Measurements from ENCODE around the gene KPTN.

Gene KPTN

DNA sequence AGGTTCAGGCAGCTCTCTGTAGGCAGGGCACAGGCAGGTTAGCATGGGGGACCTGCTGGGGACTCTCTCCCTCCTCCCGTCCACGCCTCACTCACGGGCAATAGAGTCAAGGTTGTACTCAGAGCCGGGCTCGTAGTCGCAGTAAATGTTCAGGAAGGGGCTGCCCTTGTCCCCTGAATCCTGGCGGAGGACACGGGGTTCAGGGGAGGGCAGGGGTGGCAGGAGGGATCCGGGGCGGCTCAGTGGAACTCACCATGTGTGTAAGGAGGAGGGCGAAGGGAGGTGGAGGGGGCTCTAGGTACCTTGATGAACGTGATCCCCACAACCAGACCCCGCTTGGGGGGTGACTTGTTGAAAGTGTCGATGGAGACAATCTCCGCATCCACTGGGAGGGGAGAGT, 819 bp downstream of the KPTN start:
- Histone ChIP-seq H3K4me1 (ENCODE audit: insufficient read depth, insufficient read length) (peaks cover 2% of the 10 kb centered on the region), H3K36me3 (ENCODE audit: insufficient read depth, insufficient read length, low read length) (peaks cover 19% of the 10 kb centered on the region), H3K9ac (ENCODE audit: insufficient read length, low read depth) (peak overlapping the region; percentile 61), H3K27me3 (ENCODE audit: insufficient read depth, insufficient read length) (no peaks in the 10 kb centered on the region), H3K9me3 (ENCODE audit: insufficient read depth, low read length) (no peaks in the 10 kb centered on the region), H3K4me3 (ENCODE audit: insufficient read length, low read depth) (peak overlapping the region; percentile 68)
- no peak for DNase-seq (ENCODE audit: low read depth, low spot score)
- TF ChIP-seq ZNF274 (IDR thresholded peaks at IDR 0.05; ENCODE audit: low read depth, low read length) (no peak), YY1 (IDR thresholded peaks at IDR 0.05; ENCODE audit: insufficient read depth, insufficient read length) (no peak), SUZ12 (IDR thresholded peaks at IDR 0.05; ENCODE audit: extremely low read depth, insufficient read depth, insufficient read length) (no peak)

DNA sequence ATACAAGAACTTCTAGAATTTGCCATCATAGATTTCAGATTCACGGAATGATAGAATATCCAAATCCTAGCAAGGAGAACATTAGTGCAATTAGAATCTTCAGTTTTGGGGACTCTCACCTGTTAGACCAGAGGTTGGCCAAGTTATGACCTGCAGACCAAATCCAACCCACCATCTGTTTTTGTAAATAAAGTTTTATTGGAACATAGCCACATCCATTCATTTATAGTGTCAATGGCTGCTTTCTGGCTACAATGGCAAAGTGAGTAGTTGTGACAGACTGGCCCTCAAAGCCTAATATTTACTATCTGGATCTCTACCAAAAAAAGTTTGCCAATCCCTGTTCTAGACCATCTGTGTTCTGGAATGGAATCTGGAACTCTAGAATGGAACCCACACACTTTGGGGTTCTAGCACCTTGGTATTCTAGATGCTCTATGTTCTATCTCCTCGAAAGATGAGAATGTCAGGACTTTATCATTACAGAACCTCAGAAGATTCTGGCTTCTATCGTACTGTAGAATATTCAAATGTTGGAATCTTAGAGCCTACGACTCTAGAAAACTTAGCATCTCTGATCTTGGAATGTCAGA, 2.5 kb downstream of the KPTN start:
- Histone ChIP-seq H3K4me1 (ENCODE audit: insufficient read depth, insufficient read length) (peaks cover 2% of the 10 kb centered on the region), H3K9ac (ENCODE audit: insufficient read length, low read depth) (no peak overlapping the region), H3K9me3 (ENCODE audit: insufficient read depth, low read length) (no peaks in the 10 kb centered on the region), H3K36me3 (ENCODE audit: insufficient read depth, insufficient read length, low read length) (peaks cover 20% of the 10 kb centered on the region), H3K27me3 (ENCODE audit: insufficient read depth, insufficient read length) (no peaks in the 10 kb centered on the region), H3K4me3 (ENCODE audit: insufficient read length, low read depth) (no peak overlapping the region)
- TF ChIP-seq ZNF274 (IDR thresholded peaks at IDR 0.05; ENCODE audit: low read depth, low read length) (no peak), SUZ12 (IDR thresholded peaks at IDR 0.05; ENCODE audit: extremely low read depth, insufficient read depth, insufficient read length) (no peak), YY1 (IDR thresholded peaks at IDR 0.05; ENCODE audit: insufficient read depth, insufficient read length) (no peak)
- DNase-seq (ENCODE audit: low read depth, low spot score) = no peak

DNA sequence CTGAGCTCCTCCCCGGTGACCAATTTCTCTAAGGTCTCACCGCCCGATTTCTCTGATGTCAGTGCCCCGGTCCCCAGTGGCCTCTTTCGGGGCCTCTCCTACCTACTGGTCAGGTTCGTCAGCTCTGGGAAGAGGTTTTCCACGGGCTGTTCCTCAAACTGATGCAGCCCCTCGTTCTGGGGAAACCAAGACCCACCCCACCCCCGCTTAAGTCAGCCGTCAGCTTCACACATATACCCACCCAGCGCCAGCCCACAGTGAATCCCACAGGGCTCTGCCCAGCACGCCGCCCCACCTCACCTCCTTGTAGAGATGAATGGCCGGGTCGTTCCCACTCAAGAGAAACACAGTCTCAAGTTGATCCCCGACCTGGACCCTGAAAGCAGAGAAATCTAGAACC, 3.4 kb downstream of the KPTN start:
- TF ChIP-seq SUZ12 (IDR thresholded peaks at IDR 0.05; ENCODE audit: extremely low read depth, insufficient read depth, insufficient read length) (no peak), YY1 (IDR thresholded peaks at IDR 0.05; ENCODE audit: insufficient read depth, insufficient read length) (no peak), ZNF274 (IDR thresholded peaks at IDR 0.05; ENCODE audit: low read depth, low read length) (no peak)
- Histone ChIP-seq H3K36me3 (ENCODE audit: insufficient read depth, insufficient read length, low read length) (peaks cover 23% of the 10 kb centered on the region), H3K4me1 (ENCODE audit: insufficient read depth, insufficient read length) (peaks cover 2% of the 10 kb centered on the region), H3K4me3 (ENCODE audit: insufficient read length, low read depth) (no peak overlapping the region), H3K9ac (ENCODE audit: insufficient read length, low read depth) (no peak overlapping the region), H3K9me3 (ENCODE audit: insufficient read depth, low read length) (no peaks in the 10 kb centered on the region), H3K27me3 (ENCODE audit: insufficient read depth, insufficient read length) (no peaks in the 10 kb centered on the region)
- no peak for DNase-seq (ENCODE audit: low read depth, low spot score)

DNA sequence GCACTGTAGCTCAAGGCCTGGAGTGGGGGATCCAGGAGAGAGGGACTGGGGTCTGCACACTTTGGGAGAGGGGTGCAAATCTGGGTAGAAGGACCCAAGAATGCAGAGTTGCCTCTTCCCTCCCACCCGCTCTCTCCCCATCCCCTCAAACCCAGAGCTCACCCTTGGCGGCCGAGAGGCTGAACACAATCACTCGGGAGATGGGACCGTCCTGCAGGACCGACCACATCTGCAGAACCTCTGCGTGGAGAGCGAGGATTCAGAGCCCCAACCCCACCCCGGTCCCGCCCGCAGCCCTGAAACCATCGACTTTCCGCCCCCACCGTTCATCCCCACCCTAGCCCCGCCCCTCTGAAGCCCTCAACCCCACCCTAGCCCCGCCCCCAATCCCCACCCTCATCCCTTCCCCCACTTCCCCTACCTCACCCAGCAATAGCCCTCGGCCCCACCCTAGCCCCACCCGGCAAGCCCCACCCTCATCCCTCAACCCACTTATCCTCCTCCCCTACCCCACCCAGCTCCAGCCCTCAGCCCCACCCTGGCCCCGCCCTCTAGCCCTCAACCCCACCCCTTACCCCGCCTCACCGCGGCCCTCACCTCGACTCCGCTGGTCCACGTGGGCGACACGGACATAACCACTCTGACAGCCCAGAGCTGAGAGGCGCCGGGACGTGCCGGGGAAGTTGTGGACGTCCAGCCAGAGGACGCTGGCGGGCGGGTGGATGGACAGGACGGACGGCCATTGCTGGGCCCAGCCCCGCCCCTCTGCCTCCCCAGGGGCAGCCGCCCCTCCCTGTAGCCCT, 4.1 kb downstream of the KPTN start:
- no peak overlapping the region for H3K9ac ChIP-seq (ENCODE audit: insufficient read length, low read depth)
- peaks cover 2% of the 10 kb centered on the region for H3K4me1 ChIP-seq (ENCODE audit: insufficient read depth, insufficient read length)
- peaks cover 20% of the 10 kb centered on the region for H3K36me3 ChIP-seq (ENCODE audit: insufficient read depth, insufficient read length, low read length)
- no peak for DNase-seq (ENCODE audit: low read depth, low spot score)
- TF ChIP-seq YY1 (IDR thresholded peaks at IDR 0.05; ENCODE audit: insufficient read depth, insufficient read length) (no peak), SUZ12 (IDR thresholded peaks at IDR 0.05; ENCODE audit: extremely low read depth, insufficient read depth, insufficient read length) (no peak), ZNF274 (IDR thresholded peaks at IDR 0.05; ENCODE audit: low read depth, low read length) (no peak)
- no peaks in the 10 kb centered on the region for H3K9me3 ChIP-seq (ENCODE audit: insufficient read depth, low read length)
- H3K4me3 ChIP-seq (ENCODE audit: insufficient read length, low read depth) = no peak overlapping the region
- no peaks in the 10 kb centered on the region for H3K27me3 ChIP-seq (ENCODE audit: insufficient read depth, insufficient read length)

DNA sequence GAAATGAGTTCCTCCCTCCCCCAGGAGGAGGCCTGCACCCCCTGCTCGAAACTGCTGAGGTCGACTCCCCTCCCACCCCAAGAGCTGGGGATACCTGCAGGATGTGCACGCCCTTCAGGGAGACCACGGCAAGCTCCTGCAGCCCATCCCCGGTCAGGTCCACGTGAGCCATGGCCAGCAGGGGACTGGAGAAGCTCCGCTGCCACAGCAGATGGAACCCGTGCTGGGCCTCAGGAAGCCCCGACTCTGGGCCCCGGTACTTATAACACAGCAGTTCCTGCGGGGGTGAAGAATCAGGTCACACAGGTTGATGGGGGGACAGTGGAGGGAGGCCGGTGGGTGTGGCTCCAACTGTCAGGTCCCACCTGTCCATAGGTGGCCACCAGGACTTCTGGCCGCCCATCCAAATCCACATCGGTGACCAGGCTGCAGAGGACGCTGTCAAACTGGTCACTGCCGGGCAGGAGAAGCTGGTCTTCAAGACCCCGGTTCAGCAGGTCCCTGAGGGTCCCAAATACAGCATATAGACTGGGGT, 7.5 kb downstream of the KPTN start:
- TF ChIP-seq ZNF274 (IDR thresholded peaks at IDR 0.05; ENCODE audit: low read depth, low read length) = no peak
- Histone ChIP-seq H3K4me3 (ENCODE audit: insufficient read length, low read depth) (no peak overlapping the region), H3K27me3 (ENCODE audit: insufficient read depth, insufficient read length) (no peaks in the 10 kb centered on the region), H3K4me1 (ENCODE audit: insufficient read depth, insufficient read length) (no peaks in the 10 kb centered on the region), H3K9ac (ENCODE audit: insufficient read length, low read depth) (no peak overlapping the region), H3K36me3 (ENCODE audit: insufficient read depth, insufficient read length, low read length) (peaks cover 19% of the 10 kb centered on the region), H3K9me3 (ENCODE audit: insufficient read depth, low read length) (no peaks in the 10 kb centered on the region)
- no peak for DNase-seq (ENCODE audit: low read depth, low spot score)

DNA sequence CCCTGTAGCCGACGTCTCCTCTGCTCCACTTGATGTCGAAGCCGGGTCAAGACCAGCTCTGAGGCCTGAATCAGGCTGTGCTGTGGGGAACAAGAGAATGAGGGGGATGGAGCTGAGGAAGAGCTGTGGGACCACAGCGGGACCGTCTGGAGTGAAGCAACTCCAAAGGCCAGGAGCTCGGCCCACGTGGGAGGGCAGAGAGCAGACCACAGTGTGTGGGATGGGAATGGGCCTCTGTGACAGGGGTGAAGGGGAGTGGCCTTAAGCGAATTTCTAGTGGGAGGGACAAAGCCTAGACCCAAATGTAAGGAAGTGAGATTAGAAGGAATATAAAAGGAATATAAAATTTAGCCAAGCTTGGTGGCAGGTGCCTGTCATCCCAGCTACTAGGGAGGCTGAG, 8.6 kb downstream of the KPTN start:
- Histone ChIP-seq H3K4me3 (ENCODE audit: insufficient read length, low read depth) (no peak overlapping the region), H3K27me3 (ENCODE audit: insufficient read depth, insufficient read length) (no peaks in the 10 kb centered on the region), H3K9ac (ENCODE audit: insufficient read length, low read depth) (no peak overlapping the region), H3K9me3 (ENCODE audit: insufficient read depth, low read length) (no peaks in the 10 kb centered on the region), H3K4me1 (ENCODE audit: insufficient read depth, insufficient read length) (peaks cover 2% of the 10 kb centered on the region), H3K36me3 (ENCODE audit: insufficient read depth, insufficient read length, low read length) (peaks cover 19% of the 10 kb centered on the region)
- no peak for DNase-seq (ENCODE audit: low read depth, low spot score)
- TF ChIP-seq ZNF274 (IDR thresholded peaks at IDR 0.05; ENCODE audit: low read depth, low read length) = no peak
- no peak for TF ChIP-seq YY1 (IDR thresholded peaks at IDR 0.05; ENCODE audit: insufficient read depth, insufficient read length)
- TF ChIP-seq SUZ12 (IDR thresholded peaks at IDR 0.05; ENCODE audit: extremely low read depth, insufficient read depth, insufficient read length) = no peak

DNA sequence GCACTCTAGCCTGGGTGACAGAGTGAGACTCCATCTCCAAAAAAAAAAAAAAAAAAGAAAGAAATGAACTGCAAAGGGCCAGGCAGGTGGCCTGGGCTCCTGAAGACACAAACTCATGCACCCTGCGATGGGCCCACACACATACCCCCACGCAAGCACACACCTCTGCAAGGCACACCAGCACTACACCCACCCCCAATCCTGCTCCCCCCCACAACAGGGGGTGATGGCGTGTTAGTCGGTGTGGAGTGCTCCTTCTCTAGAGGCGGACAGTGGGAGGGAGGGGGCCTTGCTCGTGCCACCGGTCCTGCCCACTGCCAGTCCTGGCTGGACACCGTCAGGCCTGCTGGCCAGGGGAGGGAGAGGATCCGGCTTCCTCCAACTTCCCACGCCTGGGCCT, 10.7 kb downstream of the KPTN start:
- H3K4me1 ChIP-seq (ENCODE audit: insufficient read depth, insufficient read length) = peaks cover 9% of the 10 kb centered on the region
- peaks cover 19% of the 10 kb centered on the region for H3K36me3 ChIP-seq (ENCODE audit: insufficient read depth, insufficient read length, low read length)
- TF ChIP-seq ZNF274 (IDR thresholded peaks at IDR 0.05; ENCODE audit: low read depth, low read length) = no peak
- no peak for TF ChIP-seq SUZ12 (IDR thresholded peaks at IDR 0.05; ENCODE audit: extremely low read depth, insufficient read depth, insufficient read length)
- TF ChIP-seq YY1 (IDR thresholded peaks at IDR 0.05; ENCODE audit: insufficient read depth, insufficient read length) = no peak
- DNase-seq (ENCODE audit: low read depth, low spot score) = no peak
- H3K9me3 ChIP-seq (ENCODE audit: insufficient read depth, low read length) = no peaks in the 10 kb centered on the region
- no peak overlapping the region for H3K9ac ChIP-seq (ENCODE audit: insufficient read length, low read depth)
- no peak overlapping the region for H3K4me3 ChIP-seq (ENCODE audit: insufficient read length, low read depth)
- H3K27me3 ChIP-seq (ENCODE audit: insufficient read depth, insufficient read length) = no peaks in the 10 kb centered on the region
